ENCODE measurements around the gene B4GALT6. TPM values are rescaled to one million over a fixed set of nuclear protein-coding genes. Genes with fewer than 3 reads are reported as not detected.

The B4GALT6 gene
- total and polyA plus RNA-seq, 9 of the 15 experiments (the other 6 are each of a cell fraction or from before 2014, with no cell fraction given), result 0.03 to 0.27 (median 0.08) TPM

- no peak for TF ChIP-seq RREB1 (CRISPR knock-in tag; IDR thresholded peaks at IDR 0.05)
- no peak for TF ChIP-seq GTF2F1 (IDR thresholded peaks at IDR 0.05; ENCODE audit: low read depth, low read length)
Observed at GRCh38 chr18:31669541-31669940, 14.8 kb downstream of the B4GALT6 start (continued).

GRCh38 chr18:31667185-31667584 is 17.2 kb downstream of the B4GALT6 start:
- no peaks in the 10 kb centered on the region for H4K20me1 ChIP-seq (replicated peaks; ENCODE audit: control insufficient read depth, insufficient read depth, low read length)
- H2AFZ ChIP-seq (ENCODE audit: low read depth, low read length), result no peak overlapping the region
- H3K4me2 ChIP-seq (ENCODE audit: insufficient read depth, low read length), result no peak overlapping the region
- H3K9ac ChIP-seq (ENCODE audit: insufficient read depth in 1 of 2, low read depth in 2 of 2, low read length in 2 of 2), result no peak overlapping the region
- ChIA-PET CTCF (ENCODE audit: low intra/inter-chr PET ratio) (no interaction called here), POLR2A (interaction anchor here (0.7 to 1.9 kb wide), 2 partner anchors 12 to 311 kb away, joined by 3 to 7 read pairs; no protein-coding TSS in a partner anchor)
- no peak for TF ChIP-seq RBFOX2 (IDR thresholded peaks at IDR 0.05; ENCODE audit: low read depth, low read length)
- TF ChIP-seq FOSL1 (tag; conservative IDR thresholded peaks at IDR 0.05), result peak; percentile 82
- H3K27me3 ChIP-seq (ENCODE audit: control insufficient read depth in 2 of 2, insufficient read depth in 2 of 2, low read length in 2 of 2), result no peaks in the 10 kb centered on the region
- no peaks in the 10 kb centered on the region for H3K9me3 ChIP-seq (replicated peaks; ENCODE audit: control insufficient read depth, insufficient read depth, low read depth, low read length)
- in situ Hi-C loops (cut with MboI) (no loop called here), intact Hi-C loops (cut with micrococcal nuclease) (no loop called here)
- H3K9me1 ChIP-seq (ENCODE audit: control insufficient read depth, insufficient read depth, low read length), result no peaks in the 10 kb centered on the region
- FAIRE-seq (peak; percentile 26), DNase-seq (ENCODE audit: extremely low read depth in 1 of 4, low spot score in 3 of 4) (no peak), ATAC-seq (no peak)
- H3K4me1 ChIP-seq (replicated peaks in 1 of 2; ENCODE audit: control insufficient read depth in 2 of 2, insufficient read depth in 2 of 2, low read length in 2 of 2), result no peaks in the 10 kb centered on the region
- H3K36me3 ChIP-seq (ENCODE audit: control insufficient read depth, insufficient read depth, low read length), result no peaks in the 10 kb centered on the region
- BruUV-seq (replicated peaks), result no TSS peak
- 0% methylated on average over 1 of the region's 1 CpG for WGBS (ENCODE audit: insufficient coverage, low coverage, missing lambda C conversion rate)
- H3K27ac ChIP-seq (ENCODE audit: extremely low read depth, low read depth, low read length), result no peak overlapping the region
- no peak overlapping the region for H3K4me3 ChIP-seq
- H3K79me2 ChIP-seq (ENCODE audit: control insufficient read depth, insufficient read depth, low read length), result no peaks in the 10 kb centered on the region
